NCI-H2081 treated with DMSO at 0.1 percent for 48 hours (cell line): Measurements from ENCODE around the gene SEC61G.

Experiments used
- DNase-seq: peaks from one replicate; lab custom pipeline; 2025; lab: John Stamatoyannopoulos, UW

The SEC61G gene

DNA sequence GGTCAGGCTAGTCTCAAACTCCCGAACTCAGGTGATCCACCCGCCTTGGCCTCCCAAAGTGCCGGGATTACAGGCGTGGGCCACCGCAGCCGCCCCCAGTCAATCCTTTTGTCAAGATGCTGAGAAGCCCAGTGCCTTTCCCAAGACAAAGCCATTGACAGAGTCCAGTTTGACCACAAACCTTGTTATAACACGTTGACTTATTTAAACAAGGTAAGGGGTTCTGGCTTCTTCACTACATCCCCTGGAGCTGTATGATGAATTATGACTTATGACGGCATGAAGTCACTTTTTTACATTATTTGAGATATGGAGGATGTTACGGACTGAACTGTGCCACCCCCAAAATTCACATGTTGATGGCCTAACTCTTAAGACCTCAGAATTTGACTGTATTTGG, 5.8 kb upstream of the SEC61G start:
- no peak for DNase-seq

DNA sequence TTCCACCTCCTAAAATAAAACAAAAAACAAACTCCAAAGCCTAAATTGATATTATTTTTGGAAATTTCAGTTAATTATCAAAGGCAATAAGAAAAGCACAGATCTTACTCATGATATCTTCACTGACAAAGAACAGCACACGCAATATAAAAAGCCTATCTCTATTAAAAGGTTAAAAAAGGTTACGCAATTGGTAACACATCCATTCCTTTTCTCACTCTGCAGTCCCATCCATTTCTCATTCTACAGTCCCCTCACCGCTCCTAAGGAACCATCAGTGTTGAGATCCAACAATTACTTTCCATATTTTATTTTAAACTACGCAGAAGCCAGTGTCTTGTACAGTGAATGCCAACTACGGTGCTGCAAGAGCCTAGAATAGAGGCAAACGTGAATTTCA, 1.3 kb downstream of the SEC61G start:
- no peak for DNase-seq

DNA sequence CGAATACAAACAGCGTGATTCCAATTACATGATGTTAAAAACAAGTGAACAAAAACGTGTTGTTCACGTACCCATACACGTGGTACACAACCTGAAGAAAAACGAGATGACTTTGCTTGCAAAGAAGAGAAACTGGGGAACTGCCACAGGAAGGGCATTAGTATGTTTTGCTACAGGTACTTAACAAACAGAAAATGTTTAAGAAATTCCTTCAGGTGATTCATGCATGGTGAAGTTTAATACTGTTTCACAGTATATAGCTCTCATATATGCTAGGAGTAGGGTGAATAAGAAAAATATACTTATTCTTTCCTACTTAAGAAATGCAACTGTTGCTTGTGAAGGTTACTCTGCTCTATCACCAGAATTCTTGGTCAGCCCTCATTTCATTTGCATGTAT, 9.8 kb downstream of the SEC61G start:
- DNase-seq: no peak

DNA sequence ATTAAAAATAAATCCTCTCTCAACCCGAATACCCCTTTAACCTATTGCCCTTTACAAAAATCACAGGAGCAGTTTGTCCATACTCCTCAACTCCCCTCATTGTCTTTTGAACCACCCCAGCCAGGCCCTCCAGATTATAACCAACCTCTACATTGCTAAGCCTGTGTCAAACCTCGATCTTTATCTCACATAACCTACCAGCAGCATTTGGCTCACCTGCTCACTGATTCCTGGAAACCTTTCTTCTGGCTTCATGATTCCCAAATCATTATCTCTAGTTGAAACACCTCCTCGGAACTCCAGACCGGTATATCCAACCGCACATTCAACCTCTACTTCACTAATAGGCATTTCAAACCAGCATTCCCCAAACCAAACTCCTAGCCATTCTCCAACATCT, 11.8 kb downstream of the SEC61G start:
- DNase-seq: no peak

DNA sequence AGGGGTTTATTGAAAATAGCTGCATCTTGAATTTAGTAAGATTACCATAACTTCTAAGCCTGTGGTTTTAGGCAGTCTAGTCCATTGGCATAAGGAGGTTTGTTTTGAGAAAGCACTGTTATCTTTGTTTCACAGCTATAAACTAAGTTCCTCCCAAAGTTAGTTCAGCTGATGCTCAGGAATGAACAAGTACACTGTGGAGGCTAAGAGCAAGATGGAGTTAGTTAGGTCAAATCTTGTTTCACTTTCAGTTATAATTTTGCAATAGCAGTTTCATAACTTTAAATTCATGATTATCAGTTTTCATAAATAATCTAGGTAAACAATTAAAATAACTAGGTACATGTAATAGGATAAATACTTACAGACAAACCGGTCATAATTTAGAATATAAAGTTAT, 15.4 kb downstream of the SEC61G start:
- no peak for DNase-seq

DNA sequence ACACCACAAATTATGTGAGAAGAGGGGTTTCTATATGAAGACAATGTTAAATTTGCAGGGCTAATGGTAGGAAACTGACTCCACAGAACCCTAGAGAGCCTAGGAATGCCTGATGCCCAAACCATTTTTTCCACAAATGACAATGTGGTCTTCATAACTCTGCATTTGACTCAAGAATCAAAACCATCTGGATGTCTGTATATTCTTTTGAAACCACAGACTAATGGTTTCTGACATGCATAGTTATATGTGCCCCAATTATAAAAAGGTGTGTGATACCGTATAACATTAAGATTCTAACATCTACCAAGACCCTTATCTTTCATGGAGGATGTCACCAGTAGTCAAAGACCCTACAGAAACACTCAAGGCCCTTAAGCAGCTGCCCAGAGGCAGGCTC, 20.3 kb downstream of the SEC61G start:
- no peak for DNase-seq

DNA sequence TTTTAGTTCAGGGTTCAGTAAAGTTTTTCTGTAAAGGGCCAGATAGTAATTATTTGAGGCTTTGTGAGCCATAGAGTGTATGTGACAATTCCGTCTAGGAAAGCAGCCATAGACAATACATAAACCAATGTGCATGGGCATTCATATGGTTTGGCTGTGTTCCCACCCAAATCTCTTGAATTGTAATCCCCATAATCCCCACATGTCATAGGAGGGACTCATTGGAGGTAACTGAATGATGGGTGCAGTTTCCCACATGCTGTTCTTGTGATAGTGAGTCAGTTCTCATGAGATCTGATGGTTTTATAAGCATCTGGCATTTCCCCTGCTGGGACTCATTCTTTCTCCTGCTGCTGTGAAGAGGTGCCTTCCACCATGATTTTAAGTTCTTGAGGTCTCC, 29.9 kb downstream of the SEC61G start:
- DNase-seq: no peak

DNA sequence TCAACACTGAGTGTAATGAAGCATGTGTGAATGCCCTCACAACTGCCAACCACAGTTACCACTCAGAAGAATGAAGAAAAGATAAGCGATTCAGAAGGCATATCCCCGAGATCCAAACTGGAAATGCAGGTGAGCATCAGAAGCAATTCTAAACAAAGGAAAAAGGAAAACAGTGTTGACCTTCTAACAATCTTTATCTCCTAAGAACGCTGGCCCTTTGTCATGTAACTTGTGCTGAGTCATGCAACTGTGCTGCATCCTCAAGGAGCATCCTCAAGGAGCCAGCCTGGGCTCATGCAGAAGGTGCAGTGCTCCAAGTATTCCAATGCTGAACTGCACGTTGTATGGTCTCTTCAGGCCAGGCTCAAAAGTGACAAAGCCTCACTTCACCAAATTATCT, 30.6 kb downstream of the SEC61G start:
- no peak for DNase-seq

DNA sequence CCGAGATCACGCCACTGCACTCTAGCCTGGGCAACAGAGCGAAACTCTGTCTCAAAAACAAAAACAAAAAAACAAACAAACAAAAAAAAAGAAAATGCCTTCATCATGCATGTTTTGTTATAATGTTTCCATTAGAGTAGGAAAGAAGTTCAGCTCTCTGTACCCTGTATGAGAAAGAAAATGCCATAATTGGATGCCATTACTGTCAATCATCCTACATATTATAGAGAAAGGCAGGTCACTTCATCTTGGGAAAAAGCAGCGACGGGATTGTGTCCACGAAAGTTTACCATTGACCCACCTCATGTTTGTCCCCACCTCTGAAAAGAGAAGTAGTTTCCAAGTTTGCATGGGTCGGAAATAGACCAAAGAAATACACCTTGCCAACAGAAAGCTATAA, 33.8 kb downstream of the SEC61G start:
- DNase-seq: no peak

DNA sequence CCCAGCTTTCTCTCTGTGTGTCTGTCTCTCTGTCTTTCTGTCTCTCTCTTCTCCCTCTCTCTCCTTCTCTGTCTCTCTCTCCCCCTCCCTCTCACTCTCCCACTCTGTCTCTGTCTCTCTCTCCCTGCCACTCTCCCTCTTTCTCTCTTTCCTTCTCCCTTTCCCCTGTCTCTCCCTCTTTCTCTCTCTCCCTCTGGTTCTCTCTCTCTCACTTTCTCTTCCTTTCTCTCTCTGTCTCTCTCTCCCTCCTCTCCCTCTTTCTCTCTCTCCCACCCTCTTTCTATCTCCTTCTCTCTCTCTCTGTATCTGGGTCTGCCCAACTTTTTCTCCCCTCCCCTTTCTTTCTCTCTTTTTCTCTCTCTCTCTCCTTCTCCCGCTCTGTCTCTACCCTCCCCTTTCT, 36.5 kb downstream of the SEC61G start:
- no peak for DNase-seq

DNA sequence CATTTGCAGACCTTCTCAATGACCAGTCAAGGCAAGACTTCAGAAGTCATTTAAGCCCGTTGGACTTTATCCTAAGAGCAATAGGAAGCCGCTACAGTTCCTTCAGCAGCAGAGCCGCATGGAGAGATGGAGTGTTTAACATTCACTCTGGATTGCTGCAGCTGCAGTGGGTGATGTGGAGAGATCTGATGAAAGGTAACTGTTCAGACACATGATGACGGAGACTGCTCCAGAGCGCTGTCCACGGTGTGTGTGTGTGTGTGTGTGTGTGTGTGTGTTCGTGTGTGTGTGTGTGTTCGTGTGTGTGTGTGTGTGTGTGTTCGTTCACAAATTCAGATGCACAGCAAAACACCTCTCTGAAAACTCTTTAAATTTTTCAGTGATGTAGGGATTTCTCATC, 37.0 kb downstream of the SEC61G start:
- DNase-seq: no peak

DNA sequence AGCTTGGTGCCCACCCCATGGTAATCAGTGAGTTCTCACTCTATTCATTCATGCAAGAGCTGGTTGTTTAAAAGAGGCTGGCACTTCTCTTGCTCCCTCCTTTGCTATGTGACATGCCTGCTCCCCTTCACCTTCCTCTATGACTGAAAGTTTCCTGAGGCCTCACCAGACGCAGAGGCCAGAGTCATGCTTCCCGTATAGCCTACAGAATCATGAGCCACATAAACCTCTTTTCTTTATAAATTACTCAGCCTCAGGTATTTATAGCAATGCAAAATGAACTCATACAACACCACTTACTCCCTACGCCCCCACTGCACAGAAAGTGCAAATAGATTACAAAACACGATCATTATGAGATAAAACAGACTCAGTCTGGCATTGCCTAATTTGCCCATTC, 39.0 kb downstream of the SEC61G start:
- no peak for DNase-seq

DNA sequence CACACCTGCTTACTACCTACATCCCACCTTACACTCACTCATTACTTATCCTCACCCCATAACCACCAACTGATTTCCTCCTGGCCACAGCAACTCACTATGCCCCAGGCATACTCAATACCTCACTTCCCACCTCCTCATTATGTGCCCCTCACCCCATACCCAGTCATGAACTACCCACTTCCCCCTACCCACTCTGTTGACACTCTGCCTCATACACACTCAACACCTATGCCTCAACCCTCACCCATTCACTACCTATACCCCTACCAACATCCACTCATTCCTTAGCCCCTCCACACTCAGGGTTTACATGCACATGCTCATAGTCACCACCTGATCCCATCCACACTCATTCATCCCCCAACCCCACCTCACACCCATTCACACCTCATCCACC, 39.6 kb downstream of the SEC61G start:
- DNase-seq: no peak

DNA sequence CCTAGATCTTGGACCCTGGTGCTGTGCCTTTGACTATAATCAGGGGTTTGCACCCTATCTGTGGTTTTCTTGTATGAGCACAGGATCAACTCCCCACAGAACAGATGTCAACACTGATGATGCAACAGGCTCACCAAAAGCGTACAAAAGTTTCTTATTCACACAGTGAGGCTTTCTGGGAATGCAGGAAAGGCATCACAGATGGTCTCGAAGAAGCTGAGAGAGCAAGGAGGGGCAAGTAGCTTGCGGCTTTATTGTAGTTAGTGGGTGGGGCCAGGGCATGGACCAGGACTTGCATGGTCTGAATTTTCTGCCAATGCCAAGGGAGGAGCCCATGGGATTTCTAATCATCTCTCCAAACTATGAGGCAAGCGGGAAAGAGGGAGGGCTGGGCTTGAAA, 46.2 kb downstream of the SEC61G start:
- DNase-seq: no peak

DNA sequence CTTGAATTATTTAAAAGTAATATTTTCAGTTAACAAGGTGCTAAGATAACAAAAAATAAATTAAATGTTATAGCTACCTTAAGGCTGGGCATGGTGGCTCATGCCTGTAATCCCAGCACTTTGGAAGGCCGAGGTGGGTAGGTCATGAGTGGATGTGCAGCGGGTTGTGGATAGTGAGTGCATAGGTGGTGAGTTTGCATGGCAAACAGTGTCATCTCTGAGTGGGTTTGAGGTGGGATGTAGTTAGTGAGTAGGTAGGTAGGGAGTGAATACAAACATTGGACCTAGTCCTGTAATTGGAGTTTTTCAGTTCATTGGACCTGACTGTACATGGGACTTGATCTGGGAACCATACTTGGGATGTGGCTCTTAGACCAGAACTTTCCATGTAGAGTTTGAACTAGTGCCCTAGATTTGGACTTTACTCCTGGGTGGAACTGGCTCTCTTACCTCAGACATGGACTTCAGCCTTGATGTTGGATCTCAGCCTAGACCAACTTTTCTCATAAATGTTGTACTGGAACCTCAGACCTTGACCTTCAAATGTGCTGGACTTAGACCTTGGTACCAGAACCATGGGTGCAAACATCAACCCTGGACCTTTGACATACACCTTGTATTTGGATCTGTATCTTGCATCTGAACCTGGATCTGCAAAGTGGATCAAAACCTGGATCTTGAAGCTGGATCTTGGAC, 47.0 kb downstream of the SEC61G start:
- no peak for DNase-seq

DNA sequence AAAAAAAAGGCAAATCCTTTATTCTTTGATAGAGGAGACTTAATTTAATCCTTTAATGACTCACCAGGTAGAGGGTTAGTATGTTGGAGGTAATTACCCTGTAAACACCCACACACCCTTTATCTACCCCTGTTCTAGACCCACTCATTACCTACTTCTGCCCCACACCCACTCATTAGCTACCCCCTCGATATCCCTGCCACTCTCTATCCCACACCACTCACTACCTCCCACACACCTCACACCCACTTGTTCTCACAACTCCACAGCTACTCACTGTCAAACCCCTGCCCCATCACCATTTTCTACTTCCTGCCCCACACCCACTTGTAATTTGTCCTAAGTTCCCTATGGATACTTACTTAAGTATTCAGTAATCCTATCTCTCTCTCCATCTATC, 49.7 kb downstream of the SEC61G start:
- DNase-seq: no peak

DNA sequence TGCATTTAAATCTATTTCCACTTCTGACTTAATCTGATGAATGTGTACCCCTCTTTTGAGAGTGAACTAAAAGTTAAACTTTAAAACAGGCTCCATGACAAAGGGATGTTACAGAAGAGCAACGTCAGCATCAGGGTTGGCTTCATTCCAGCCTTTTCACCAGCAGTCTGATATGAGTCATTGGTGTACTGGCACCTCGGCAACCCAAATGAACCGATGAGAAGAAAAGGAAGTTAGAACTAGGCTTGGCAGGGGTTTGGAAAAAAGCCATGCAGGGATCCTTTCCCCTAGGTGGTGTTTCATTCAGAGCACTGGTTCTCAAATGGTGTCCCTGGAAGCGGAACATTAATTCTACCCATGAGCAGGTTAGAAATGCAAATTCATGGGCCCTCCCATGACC, 53.6 kb downstream of the SEC61G start:
- DNase-seq: no peak

DNA sequence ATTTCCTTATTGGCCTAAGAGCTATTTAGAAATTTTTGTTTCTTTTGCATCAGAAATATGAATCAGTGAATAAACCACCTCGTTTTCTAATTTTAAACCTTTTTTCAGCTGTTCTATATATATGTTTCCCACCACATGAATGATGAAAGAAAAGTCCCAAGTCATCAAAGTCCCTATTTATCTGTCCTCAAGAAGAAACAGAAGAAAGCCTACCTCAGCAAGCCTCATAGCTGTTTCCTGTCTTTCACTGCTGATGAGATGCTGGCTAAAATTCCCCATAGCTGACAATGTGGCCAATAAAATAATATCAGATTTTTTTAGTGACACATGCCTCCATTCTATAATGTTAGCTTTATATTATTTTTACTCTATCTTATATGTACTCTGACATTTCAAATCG, 54.2 kb downstream of the SEC61G start:
- no peak for DNase-seq
